HEK293 (cell line): ENCODE data around the gene KSR1.
"Not testable (repeated sequence)": the region's sequence is repeated elsewhere in the genome, so short reads cannot be mapped to it uniquely, and the experiment has no call there.

Experiments
- CTCF ChIP-seq: fragments of 450-650 bp; formaldehyde crosslinking; IDR thresholded peaks from 2 replicates; pipeline ENCODE4 v1.5.1; 2016; ENCODE audit warnings: missing biosample characterization, missing genetic modification characterization
- ZNF121 ChIP-seq: fragments of 450-650 bp; formaldehyde crosslinking; IDR thresholded peaks from 2 replicates; pipeline ENCODE4 v1.5.1; 2016; ENCODE audit warnings: missing biosample characterization, missing genetic modification characterization
- ZNF133 ChIP-seq: fragments of 450-650 bp; formaldehyde crosslinking; IDR thresholded peaks from 2 replicates; pipeline ENCODE4 v1.5.1; 2016; ENCODE audit warnings: missing biosample characterization, missing genetic modification characterization
- ZNF558 ChIP-seq: fragments of 450-650 bp; formaldehyde crosslinking; IDR thresholded peaks from 2 replicates; pipeline ENCODE4 v1.5.1; 2016; ENCODE audit warnings: missing biosample characterization, missing genetic modification characterization

GRCh38 chr17:27649111-27649571 is 192.9 kb downstream of the KSR1 start:
- TF ChIP-seq CTCF, ZNF133, ZNF558, ZNF121 (tag by site-specific recombination): not testable (repeated sequence)
